Measurements from ENCODE around the gene SMIM1.

DNA sequence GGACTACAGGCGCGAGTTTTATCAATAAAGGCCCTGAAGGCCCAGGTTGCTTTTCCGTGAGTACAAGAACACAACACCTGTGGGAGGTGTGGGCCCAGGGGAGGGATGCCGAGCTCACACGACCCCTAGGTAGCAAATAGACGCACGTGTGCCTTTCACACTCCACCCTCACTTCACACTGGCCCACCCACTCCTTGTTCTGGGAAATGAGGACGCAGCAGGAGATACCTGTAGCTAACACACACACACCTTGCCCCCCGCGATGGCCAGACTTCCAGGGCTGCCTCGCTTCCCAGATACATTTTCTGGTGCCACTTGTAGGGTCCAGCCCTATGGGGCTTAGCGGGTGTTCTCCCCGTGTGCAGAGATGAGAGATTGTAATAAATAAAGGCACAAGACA is 24.6 kb upstream of the SMIM1 start:
- TF ChIP-seq, protein P1, sequence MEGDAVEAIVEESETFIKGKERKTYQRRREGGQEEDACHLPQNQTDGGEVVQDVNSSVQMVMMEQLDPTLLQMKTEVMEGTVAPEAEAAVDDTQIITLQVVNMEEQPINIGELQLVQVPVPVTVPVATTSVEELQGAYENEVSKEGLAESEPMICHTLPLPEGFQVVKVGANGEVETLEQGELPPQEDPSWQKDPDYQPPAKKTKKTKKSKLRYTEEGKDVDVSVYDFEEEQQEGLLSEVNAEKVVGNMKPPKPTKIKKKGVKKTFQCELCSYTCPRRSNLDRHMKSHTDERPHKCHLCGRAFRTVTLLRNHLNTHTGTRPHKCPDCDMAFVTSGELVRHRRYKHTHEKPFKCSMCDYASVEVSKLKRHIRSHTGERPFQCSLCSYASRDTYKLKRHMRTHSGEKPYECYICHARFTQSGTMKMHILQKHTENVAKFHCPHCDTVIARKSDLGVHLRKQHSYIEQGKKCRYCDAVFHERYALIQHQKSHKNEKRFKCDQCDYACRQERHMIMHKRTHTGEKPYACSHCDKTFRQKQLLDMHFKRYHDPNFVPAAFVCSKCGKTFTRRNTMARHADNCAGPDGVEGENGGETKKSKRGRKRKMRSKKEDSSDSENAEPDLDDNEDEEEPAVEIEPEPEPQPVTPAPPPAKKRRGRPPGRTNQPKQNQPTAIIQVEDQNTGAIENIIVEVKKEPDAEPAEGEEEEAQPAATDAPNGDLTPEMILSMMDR (IDR thresholded peaks at IDR 0.05): no peak
- no peak for TF ChIP-seq POLR2A (IDR thresholded peaks at IDR 0.05)
